Activated CD4-positive, CD25-positive, alpha-beta regulatory T cell treated with anti-CD3 and anti-CD28 coated beads, Interleukin-2, amount 50 U/mL, for 72 hours (primary cell): ENCODE measurements around the gene KDM3A.
"Not testable (repeated sequence)": the region's sequence is repeated elsewhere in the genome, so short reads cannot be mapped to it uniquely, and the experiment has no call there.

Experiments used
- DNase-seq: peaks from one replicate; pipeline ENCODE4 v3.0.0; 2021

KDM3A gene

GRCh38 chr2:86484385-86484784 lies 43.2 kb downstream of the KDM3A start:
- DNase-seq: no peak

DNA sequence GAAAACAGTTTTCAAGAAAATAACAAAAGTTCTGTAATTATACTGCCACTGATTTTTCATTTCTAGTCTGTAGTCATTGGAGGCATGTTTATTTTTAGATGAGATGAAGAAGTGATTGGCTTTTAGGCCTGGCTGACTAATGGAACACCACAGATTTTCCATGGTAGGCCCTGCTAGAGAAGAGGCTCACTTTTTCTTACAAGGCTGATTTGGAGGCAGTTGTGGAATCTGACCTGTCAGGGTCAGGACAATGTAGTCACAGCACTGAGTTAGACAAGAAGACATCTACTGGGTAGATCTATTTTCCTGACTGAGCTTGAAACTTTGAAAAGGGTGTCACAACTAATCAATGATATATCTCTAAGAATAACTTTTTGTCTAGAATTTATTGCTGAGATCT lies 43.9 kb downstream of the KDM3A start:
- no peak for DNase-seq

DNA sequence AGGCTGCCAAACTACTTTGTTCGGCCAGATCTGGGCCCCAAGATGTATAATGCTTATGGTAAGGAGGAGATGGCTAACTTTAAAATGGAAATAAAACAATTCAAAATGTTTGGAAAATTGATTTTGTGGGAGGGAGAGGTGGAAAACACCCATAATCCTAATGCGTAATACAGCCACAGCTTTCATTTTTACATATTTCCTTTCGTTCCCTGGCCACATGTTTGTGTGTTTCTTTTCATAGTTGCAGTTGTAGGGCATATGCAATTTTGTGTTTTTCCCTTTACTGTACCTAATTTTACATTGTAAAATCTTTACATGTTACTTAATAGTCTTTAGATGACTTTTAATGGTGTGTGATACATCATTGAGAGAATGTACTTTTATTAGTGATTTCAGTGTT lies 44.6 kb downstream of the KDM3A start:
- no peak for DNase-seq

DNA sequence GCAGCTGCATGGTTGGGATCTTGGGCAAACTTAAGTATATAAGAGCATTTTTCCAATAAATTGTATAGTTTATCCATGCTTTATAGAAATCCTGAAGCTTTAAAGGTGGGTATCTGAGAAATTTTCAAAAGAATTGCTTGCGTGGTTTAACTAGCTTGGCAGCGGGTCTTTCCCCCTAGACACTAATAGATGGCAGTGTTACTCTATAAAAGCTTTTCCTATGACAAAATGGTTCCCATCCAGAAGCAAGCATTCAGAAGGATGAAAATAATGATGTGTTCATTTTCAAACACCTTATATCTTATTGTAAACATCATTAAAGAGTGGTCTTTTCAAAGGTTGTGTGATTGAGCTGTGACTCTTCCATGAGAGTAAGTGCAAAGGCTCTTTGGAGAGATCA lies 45.9 kb downstream of the KDM3A start:
- DNase-seq: no peak

DNA sequence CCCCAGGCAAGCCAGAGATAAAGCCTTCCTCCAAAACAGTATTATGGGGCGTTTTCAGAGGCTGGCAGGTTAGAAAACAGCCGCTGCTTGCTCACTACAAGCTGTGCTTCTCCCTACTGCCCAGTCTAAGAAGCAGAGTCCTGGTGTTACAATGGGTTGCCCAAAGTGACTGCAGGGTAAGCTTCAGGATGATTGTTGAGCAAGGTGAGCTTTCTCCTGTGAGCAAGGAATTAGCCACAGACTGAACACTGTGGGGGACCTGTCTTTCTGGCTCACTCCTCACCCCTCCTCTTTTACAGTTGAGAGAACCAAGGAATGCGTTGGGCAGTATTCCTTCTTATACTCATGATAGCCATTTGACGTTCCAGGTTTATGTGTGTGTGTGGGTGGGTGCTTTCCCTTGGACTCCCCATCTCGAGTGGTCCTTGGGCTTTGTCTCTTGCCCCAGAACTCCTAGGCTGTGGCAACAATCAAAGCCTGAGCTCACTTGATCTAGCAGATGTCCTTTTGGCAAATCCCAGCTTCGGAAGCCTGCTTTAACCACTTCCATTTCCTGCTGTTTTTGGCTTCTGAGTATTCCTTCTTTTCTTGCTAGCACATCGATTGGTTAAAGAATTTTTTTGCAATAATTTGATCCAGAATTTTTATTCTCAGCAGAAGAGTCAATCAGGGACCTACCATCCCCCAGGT lies 47.5 kb downstream of the KDM3A start:
- no peak for DNase-seq

DNA sequence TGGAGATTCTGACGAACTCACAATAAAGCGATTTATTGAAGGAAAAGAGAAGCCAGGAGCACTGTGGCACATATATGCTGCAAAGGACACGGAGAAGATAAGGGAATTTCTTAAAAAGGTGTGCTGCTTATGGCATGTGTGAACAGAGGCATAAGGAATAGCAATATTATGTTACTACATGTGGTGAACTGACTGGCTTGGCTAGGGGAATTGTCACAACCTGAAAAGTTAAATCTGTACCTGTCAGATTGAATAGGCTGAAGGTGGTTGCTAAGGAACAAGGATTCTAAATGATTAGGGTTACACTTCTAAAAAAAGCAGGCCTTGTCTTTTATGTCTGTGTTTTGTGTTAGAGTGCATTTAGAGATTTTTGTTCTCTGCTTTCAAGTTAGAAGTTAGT lies 48.4 kb downstream of the KDM3A start:
- no peak for DNase-seq

GRCh38 chr2:86490245-86490644 lies 49.1 kb downstream of the KDM3A start:
- DNase-seq: no peak

DNA sequence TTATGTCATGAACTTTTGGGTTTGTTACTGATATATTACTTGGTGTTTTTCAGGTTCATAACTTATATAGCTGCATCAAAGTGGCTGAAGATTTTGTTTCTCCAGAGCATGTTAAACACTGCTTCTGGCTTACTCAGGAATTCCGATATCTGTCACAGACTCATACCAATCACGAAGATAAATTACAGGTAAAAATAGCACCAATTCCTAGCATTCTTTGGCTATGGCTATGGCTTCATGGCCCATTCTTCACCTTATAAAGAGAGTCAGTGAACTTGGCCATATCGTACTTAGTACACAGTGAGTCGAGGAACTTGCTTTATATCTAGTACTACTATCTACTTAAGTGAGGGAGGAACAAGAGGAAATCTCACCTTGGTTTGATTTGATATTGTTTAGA lies 49.9 kb downstream of the KDM3A start:
- no peak for DNase-seq

DNA sequence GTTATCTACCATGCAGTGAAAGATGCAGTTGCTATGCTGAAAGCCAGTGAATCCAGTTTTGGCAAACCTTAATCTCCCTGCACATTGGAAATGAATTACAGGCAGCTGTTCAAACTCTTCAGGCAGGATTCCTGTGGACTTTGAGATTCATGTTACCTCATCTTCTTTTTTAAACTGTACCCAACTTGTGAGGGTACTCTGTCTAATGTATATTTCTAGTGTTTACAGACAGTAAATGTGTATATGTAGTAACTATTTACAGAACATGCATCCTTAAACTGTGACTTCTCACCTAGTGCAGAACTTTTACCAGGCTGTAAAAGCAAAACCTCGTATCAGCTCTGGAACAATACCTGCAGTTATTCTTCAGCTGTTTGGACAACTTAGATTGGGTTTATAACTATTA lies 50.9 kb downstream of the KDM3A start:
- no peak for DNase-seq

DNA sequence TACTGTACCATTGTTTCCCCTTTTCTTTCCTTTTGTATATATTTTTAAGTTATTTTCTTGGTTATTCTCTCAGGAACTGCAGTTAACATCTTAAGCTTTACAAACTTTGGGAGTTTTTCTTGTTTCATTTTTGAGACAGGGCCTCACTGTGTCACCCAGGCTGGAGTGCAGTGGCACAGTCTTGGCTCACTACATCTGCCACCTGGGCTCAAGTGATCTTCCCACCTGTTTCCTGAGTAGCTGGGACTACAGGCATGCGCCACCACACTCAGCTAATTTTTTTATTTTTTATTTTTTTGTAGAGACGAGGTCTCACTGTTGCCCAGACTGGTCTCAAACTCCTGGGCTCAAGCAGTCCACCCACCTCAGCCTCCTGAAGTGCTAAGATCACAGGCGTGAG lies 55.2 kb downstream of the KDM3A start:
- not testable (repeated sequence) for DNase-seq

DNA sequence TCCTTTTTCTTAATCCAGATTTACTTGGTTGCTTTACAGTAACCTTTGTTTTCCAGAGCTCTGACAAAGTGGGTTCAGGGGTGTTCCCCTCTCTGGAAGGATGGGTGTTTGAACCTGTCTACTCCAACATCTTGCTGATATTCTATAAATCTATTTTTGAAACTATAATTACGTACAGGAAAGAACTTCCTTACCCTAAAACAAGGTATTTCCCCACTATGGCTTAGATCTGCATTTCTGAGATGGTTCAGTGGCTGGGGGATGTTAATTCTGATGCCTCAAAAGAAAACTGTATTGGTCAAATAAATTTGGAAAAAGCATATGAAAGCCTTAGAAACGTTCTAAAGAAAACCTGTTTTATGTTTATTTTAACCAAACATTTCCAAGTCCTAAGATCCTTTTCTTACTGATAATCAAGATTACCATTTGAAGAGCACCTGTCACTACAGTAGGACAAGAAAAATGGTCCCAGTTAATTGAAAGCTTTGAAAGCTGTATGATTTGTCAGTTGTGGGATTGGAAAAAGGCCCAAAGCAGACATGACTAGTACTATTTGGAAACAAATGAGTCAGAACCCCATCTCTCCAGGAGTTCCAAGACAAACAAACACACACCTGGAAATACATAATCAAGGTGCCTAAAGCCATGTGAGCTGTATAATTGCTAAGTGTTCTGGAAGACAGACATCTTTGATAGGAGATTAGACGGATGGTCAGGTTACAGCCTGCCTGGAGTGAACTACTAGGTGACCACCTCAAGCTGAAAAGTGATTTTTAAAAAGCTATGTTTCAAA lies 57.5 kb downstream of the KDM3A start:
- DNase-seq: no peak

- DNase-seq: no peak
Measured at GRCh38 chr2:86499326-86499725, 58.2 kb downstream of the KDM3A start.

GRCh38 chr2:86500325-86501083 lies 59.3 kb downstream of the KDM3A start:
- DNase-seq: no peak

GRCh38 chr2:86507600-86507999 lies 66.4 kb downstream of the KDM3A start:
- DNase-seq: no peak

DNA sequence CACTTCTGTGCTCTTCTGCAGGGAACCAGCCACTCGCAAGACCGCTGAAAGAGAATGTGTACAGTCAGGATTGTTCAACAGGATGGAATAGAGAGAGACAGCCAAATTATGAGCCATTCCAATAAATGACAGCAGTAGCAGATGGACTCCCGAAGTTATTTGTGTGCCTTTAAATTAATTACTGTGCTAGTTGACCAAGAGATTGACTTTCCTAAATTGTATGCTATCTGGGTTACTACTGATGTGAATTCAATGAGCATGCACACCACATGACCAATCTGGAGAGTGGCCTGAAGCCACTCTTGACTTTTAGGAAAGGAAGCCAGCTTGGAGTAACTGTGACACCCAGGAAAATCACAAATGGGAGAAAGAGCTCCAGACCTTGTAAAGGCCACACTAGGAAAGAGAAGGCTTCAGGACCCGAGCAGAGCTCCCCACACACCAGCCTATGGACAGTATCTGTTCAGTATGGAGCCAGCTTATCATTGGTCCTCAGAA lies 69.3 kb downstream of the KDM3A start:
- no peak for DNase-seq

GRCh38 chr2:86512034-86512433 lies 70.9 kb downstream of the KDM3A start:
- no peak for DNase-seq

DNA sequence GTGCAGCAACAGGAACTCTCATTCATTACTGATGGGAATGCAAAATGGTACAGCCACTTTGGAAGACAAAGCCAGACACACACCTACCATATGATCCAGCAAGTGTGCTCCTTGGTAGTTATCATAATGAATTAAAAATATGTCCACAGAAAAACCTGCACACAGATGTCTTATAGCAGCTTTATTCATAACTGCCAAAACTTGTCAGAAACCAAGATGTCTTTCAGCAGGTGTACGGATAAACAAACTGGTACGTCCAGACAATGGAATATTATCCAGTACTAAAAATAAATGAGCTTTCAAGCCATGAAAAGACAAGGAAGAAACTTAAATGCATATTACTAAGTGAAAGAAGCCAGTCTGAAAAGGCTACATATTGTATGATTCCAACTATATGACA lies 71.7 kb downstream of the KDM3A start:
- DNase-seq: no peak

DNA sequence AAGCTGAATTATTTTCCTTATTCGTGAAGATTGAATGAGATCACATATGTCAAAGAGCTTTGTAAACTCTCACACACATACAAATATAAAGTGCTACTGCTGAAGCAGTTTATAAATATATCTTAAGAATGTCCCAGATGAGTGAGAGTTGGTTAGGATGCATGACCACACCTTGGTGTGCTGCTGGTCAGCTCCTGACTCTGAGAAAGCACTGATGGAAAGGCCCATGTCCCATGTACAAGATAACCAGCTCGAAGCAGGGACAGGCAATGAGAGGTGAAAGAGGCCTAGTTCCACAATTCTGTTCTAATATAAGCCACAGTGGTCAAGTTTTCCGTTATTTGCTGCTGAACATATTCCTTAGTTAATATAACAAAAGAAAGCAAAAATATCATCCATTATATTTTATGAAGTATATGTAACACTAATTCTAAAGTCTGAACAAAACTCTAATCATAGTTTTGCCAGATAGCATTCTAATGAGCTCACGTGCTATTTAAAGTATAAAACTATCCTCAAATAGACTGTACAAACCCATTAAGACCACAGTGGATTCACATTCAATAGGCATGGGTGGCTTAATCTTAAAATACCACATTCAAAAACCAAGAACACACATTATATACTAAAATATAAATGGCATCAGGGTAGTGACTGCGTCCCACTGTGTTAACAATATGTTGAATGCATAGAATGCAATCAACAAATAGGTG lies 72.9 kb downstream of the KDM3A start:
- no peak for DNase-seq

DNA sequence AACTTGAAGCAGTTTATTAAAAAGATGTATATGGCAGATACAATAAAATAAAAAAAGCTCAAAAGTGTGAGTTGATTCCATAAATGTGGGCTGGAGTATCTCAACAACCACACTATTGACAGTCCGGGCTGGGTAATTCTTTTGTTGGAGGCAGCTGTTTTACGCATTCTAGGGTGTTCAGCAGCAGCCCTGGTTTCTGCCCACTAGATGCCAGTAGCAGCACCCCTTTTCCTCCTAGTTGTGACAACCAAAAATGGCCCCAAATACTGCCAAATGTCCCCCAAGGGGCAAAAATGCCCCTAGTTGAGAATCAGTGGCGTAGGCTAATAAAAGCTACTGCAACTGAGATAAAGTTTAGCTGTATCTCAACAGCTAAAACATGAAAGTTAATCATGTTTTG lies 77.3 kb downstream of the KDM3A start:
- no peak for DNase-seq

- no peak for DNase-seq
Measured at GRCh38 chr2:86519349-86519748, 78.2 kb downstream of the KDM3A start.

DNA sequence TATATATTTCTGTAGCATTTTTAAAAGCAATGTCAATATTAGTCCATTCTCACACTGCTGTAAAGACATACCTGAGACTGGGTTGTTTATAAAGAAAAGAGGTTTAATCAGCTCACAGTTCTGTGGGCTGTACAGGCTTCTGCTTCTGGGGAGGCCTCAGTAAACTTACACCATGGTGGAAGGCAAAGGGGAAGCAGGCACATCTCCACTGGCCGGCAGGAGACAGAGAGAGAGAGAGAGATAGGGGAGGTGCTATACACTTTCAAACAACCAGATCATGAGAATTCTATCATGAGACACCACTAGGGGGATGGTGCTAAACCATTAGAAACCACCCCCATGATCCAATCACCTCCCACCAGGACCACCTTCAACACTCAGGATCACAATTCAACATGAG lies 79.0 kb downstream of the KDM3A start:
- DNase-seq: no peak

DNA sequence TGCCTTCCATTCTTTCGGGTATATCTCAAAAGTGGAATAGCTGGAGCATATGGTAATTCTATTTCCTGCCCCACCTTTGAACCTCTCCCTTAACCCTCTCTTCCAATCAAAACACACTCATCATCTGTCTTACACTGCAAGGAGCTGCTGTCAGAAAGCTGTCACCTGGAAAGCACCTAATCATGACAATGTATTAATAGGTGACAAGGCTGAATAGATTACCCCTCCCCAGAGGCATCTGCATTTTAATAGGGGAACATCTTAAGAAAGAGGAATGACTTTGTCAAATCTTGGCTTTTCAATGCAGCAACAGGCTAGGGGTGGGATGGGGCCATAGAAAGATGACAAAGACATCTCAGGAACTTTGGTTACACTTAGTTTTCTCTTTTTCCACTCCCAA lies 80.8 kb downstream of the KDM3A start:
- no peak for DNase-seq

DNA sequence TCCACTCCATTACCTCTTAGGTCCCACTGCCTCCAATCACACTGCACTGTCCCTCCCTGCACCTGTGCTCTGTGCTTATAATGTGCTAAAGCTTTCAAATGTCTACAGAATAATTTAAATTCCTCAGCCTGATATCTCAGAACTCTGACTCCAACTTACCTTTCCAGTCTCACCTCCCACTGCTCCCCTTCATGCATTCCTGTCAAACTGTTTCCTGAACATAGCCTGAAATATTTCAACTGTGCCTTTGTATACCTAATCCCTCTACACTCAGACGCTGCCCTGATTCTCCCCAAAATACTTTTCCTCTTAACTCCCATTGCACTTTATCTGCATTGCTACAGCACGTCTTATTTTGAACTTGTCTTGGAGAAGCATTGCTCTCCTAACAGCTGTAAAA lies 81.5 kb downstream of the KDM3A start:
- no peak for DNase-seq
